Inflammatory macrophage treated with lipopolysaccharide for 1 hour (primary cell): ENCODE results near the gene NAPEPLD.
"Not testable (repeated sequence)": the region's sequence is repeated elsewhere in the genome, so short reads cannot be mapped to it uniquely, and the experiment has no call there.

ENCODE experiments used
- DNase-seq, 2 donors: peaks; one replicate each; pipeline ENCODE4 v3.0.0-alpha.2; 2020 to 2022

The NAPEPLD gene

GRCh38 chr7:103059471-103059870, 89.4 kb downstream of the NAPEPLD start:
- peak; percentile 40 to 57 for DNase-seq

GRCh38 chr7:103058122-103058521, 90.8 kb downstream of the NAPEPLD start:
- DNase-seq: no peak

DNA sequence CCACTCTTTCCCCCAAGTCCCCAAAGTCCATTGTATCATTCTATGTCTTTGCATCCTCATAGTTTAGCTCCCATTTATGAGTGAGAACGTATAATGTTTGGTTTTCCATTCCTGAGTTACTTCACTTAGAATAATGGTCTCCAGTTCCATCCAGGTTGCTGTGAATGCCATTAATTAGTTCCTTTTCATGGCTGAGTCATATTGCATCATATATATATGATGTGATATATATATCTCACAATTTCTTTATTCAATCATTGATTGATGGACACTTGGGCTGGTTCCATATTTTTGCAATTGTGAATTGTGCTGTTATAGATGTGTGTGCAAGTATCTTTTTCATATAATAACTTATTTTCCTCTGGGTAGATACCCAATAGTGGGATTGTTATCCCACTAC, 92.9 kb downstream of the NAPEPLD start:
- DNase-seq: not testable (repeated sequence)

DNA sequence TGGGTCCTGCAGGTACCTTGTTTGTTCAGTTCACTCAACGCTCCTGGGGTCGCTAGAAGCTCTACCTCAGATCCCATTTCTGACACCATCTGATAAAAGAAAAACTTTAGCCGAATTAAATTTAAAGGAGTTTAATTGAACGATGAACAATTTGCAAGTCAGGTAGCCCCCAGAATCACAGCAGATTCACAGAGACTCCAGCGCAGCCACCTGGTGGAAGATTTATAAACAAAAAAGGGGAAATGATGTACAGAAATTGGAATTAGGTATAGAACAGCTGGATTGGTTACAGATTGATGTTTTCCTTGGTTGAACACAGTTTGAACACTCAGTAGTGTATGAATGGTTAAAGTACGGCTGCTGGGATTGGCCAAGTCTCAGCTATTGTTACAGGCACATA, 97.4 kb downstream of the NAPEPLD start:
- no peak for DNase-seq
